ENCODE data around the gene SPON1. TPM values are rescaled to one million over a fixed set of nuclear protein-coding genes. Genes with fewer than 3 reads are reported as not detected.

Gene SPON1
- total RNA-seq, 1 experiment from 2014 or later: 0.20 TPM

DNA sequence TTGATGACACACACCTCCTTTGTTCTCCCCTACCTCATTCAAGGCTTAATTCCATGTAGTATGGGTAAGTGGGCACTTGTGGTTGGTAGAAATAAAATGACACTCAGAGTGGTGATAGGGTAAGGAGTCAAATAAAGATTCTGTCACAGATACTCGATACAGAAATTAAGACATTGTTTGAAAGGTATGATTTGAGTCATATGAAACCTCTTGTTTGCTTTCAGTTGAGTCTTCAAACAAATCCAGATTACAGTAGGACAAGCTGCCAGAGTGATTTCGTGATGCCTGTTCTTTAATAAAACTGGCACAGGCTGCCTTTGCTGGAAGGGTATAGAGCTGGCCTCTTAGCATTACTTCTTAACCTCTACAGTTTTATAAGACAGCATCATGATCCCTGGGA lies 182.4 kb downstream of the SPON1 start:
- Histone ChIP-seq H2BK120ac (ENCODE audit: low read depth, low read length, poor library complexity, severe bottlenecking) (no peak overlapping the region), H3T11ph (ENCODE audit: low read length) (no peak overlapping the region), H2AFZ (ENCODE audit: low read length) (no peak overlapping the region), H3K9ac (ENCODE audit: extremely low read depth, insufficient read length, low read length) (no peak overlapping the region), H2AK5ac (ENCODE audit: insufficient read length, low read length) (no peak overlapping the region), H4K5ac (ENCODE audit: insufficient read length, low read depth, low read length) (no peak overlapping the region), H3K56ac (ENCODE audit: insufficient read length, low read depth, low read length) (no peak overlapping the region), H4K91ac (ENCODE audit: insufficient read length, low read depth, low read length) (no peak overlapping the region), H3K27me3 (ENCODE audit: insufficient read depth, low read length) (no peaks in the 10 kb centered on the region), H3K18ac (ENCODE audit: insufficient read length, low read depth, low read length) (no peak overlapping the region), H3K23me2 (ENCODE audit: insufficient read length, low read depth, low read length, poor library complexity, severe bottlenecking) (no peaks in the 10 kb centered on the region), H2BK12ac (ENCODE audit: insufficient read length, low read depth, low read length) (no peak overlapping the region), H3K4ac (ENCODE audit: low read depth, low read length) (no peak overlapping the region), H3K4me1 (ENCODE audit: insufficient read depth, low read length) (no peaks in the 10 kb centered on the region), H4K8ac (replicated peaks; ENCODE audit: insufficient read length, low read depth, low read length) (no peak overlapping the region), H2BK15ac (ENCODE audit: low read depth, low read length) (no peak overlapping the region), H3K4me2 (ENCODE audit: insufficient read depth, insufficient read length, low read length) (no peak overlapping the region), H3K79me1 (ENCODE audit: insufficient read depth, low read depth, low read length, poor library complexity, severe bottlenecking) (no peaks in the 10 kb centered on the region), H3K23ac (ENCODE audit: insufficient read length, low read depth, low read length) (no peak overlapping the region), H3K14ac (ENCODE audit: insufficient read depth, low read length) (no peak overlapping the region), H2BK5ac (ENCODE audit: insufficient read length, low read length) (no peak overlapping the region), H4K20me1 (ENCODE audit: control insufficient read depth, insufficient read depth, insufficient read length) (no peaks in the 10 kb centered on the region), H3K27ac (ENCODE audit: insufficient read length, low read depth, low read length) (no peak overlapping the region), H3K9me3 (ENCODE audit: control insufficient read depth, low read depth, low read length) (no peaks in the 10 kb centered on the region), H2BK20ac (ENCODE audit: low read depth, low read length, poor library complexity, severe bottlenecking) (no peak overlapping the region), H3K79me2 (ENCODE audit: insufficient read depth, low read length) (no peaks in the 10 kb centered on the region)
- Mint-ChIP-seq H3K4me1 (peaks cover 4% of the 10 kb centered on the region in 2 experiments), H3K4me3 (no peak overlapping the region), H3K9me3 (no peaks in the 10 kb centered on the region), H3K27me3 (ENCODE audit: low read depth) (peaks cover 2% of the 10 kb centered on the region; the same call in 1 of the 2 replicates), H3K36me3 (ENCODE audit: insufficient read depth in 1 of 3, low read depth in 3 of 3) (no peaks in the 10 kb centered on the region; a peak in 1 of 7 replicates), H3K27ac (no peak overlapping the region)
- no peak for DNase-seq
- WGBS (ENCODE audit: extremely low coverage, insufficient read length, low lambda C conversion rate): no CpG with 5 or more reads among the region's 2 CpGs
- TF ChIP-seq, protein P1, sequence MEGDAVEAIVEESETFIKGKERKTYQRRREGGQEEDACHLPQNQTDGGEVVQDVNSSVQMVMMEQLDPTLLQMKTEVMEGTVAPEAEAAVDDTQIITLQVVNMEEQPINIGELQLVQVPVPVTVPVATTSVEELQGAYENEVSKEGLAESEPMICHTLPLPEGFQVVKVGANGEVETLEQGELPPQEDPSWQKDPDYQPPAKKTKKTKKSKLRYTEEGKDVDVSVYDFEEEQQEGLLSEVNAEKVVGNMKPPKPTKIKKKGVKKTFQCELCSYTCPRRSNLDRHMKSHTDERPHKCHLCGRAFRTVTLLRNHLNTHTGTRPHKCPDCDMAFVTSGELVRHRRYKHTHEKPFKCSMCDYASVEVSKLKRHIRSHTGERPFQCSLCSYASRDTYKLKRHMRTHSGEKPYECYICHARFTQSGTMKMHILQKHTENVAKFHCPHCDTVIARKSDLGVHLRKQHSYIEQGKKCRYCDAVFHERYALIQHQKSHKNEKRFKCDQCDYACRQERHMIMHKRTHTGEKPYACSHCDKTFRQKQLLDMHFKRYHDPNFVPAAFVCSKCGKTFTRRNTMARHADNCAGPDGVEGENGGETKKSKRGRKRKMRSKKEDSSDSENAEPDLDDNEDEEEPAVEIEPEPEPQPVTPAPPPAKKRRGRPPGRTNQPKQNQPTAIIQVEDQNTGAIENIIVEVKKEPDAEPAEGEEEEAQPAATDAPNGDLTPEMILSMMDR (conservative IDR thresholded peaks at IDR 0.05): no peak

Measured in H9 (cell line).